K562 (cell line): ENCODE data around the gene NMT1. TPM values are rescaled to one million over a fixed set of nuclear protein-coding genes. Genes with fewer than 3 reads are reported as not detected.

ENCODE experiments used
- ATF7 ChIP-seq: fragments of 450-650 bp; IDR thresholded peaks from 2 replicates; pipeline ENCODE4 v1.7.1; 2014; ENCODE audit warnings: mild to moderate bottlenecking, moderate library complexity
- CREM ChIP-seq: IDR thresholded peaks from 2 replicates; pipeline ENCODE4 v1.6.1; 2014; ENCODE audit warnings: antibody characterized with exemption, low read depth
- DIDO1 ChIP-seq: fragments of 450-650 bp; IDR thresholded peaks from 2 replicates; pipeline ENCODE4 v1.6.1; 2016; ENCODE audit warnings: low read depth, missing biosample characterization, missing genetic modification characterization
- FOS ChIP-seq: IDR thresholded peaks from 3 replicates; pipeline ENCODE4 v1.6.1; 2011; ENCODE audit not compliant: insufficient read length; ENCODE audit errors: extremely low read depth
- GATAD2A ChIP-seq: fragments of 450-650 bp; IDR thresholded peaks from 2 replicates; pipeline ENCODE4 v1.6.1; 2017
- HMG20A ChIP-seq: fragments of 450-650 bp; formaldehyde crosslinking; conservative IDR thresholded peaks from 2 replicates; pipeline ENCODE4 v1.4.0; 2020; ENCODE audit warnings: mild to moderate bottlenecking, mixed read lengths
- MAFK ChIP-seq: IDR thresholded peaks from 2 replicates; pipeline ENCODE4 v1.6.1; 2011; ENCODE audit warnings: low read length, improper control_type of control experiment
- MEF2A ChIP-seq: IDR thresholded peaks from 2 replicates; pipeline ENCODE4 v1.6.1; 2011; ENCODE audit warnings: low read depth, mild to moderate bottlenecking, low read length, moderate library complexity; ENCODE audit not compliant: control insufficient read depth
- PML ChIP-seq: IDR thresholded peaks from 2 replicates; pipeline ENCODE4 v1.6.1; 2012; ENCODE audit warnings: low read length, inconsistent platforms
- POU5F1 ChIP-seq: fragments of 150-350 bp; IDR thresholded peaks from 2 replicates; pipeline ENCODE4 v1.6.1; 2014; ENCODE audit warnings: borderline replicate concordance, low read length, low read depth, mild to moderate bottlenecking; ENCODE audit not compliant: partially characterized antibody
- RCOR1 ChIP-seq, 2 experiments: IDR thresholded peaks; 2 replicates each; pipeline ENCODE4 v1.6.1; 2012; ENCODE audit warnings: low read depth in 2 of 2, low read length in 2 of 2, borderline replicate concordance in 1 of 2, improper control_type of control experiment in 1 of 2
- RUNX1 ChIP-seq: sonication (generic); IDR thresholded peaks from 2 replicates; pipeline ENCODE4 v1.6.1; 2016; ENCODE audit warnings: antibody characterized with exemption, low read depth
- TAL1 ChIP-seq: fragments of 450-650 bp; IDR thresholded peaks from 2 replicates; pipeline ENCODE4 v1.6.1; 2016; ENCODE audit warnings: mild to moderate bottlenecking
- TRIM28 ChIP-seq: fragments of 450-650 bp; IDR thresholded peaks from 2 replicates; pipeline ENCODE4 v1.6.1; 2017
- polyA plus RNA-seq, 8 experiments: library from polyadenylated mRNA; depleted of rRNA in 4 of 8; stranded (reverse) in 5 of 8; unstranded in 3 of 8; fragments of >200 nt; fragmentation: Nextera tagmentation in 2 of 8; fragmentation: Illumina TruSeq in 1 of 8; extraction: Ambion mirVana in 2 of 8; extraction: Trizol in 1 of 8; gene quantifications; 2 replicates each; pipeline versions ENCODE4 v1.2.1 to v1.2.3, GENCODE V29; 2011 to 2014; ENCODE audit warnings: inconsistent platforms in 1 of 8, missing spikeins in 1 of 8
- total RNA-seq, 7 experiments: library from RNA; depleted of rRNA in 6 of 7; stranded (reverse); fragments of >200 nt in 6 of 7; fragmentation: Illumina TruSeq in 2 of 7; extraction: Trizol in 2 of 7; gene quantifications; 2 replicates each; pipeline versions ENCODE4 v1.2.1 to v1.2.3, GENCODE V29; 2011 to 2021; ENCODE audit warnings: low replicate concordance in 1 of 7
- TF ChIP-seq, protein P1 (sequence below), 3 experiments: IDR thresholded peaks in 2 of 3; conservative IDR thresholded peaks in 1 of 3; 2 replicates each; pipeline ENCODE4 v1.5.1; 2011 to 2012; ENCODE audit warnings: low read length in 3 of 3, mild to moderate bottlenecking in 3 of 3, control low read depth in 2 of 3, improper control_type of control experiment in 1 of 3, inconsistent platforms in 1 of 3, low read depth in 1 of 3, mixed read lengths in 1 of 3, moderate library complexity in 1 of 3; ENCODE audit not compliant: insufficient read depth in 2 of 3
- TF ChIP-seq, protein P2 (sequence below), 2 experiments: fragments of 450-650 bp in 1 of 2; IDR thresholded peaks; 2 replicates each; pipeline ENCODE4 v1.6.1; 2011 to 2017; ENCODE audit warnings: low read depth in 2 of 2, antibody characterized with exemption in 1 of 2, borderline replicate concordance in 1 of 2, low read length in 1 of 2, mild to moderate bottlenecking in 1 of 2, mixed read lengths in 1 of 2; ENCODE audit not compliant: control insufficient read depth in 1 of 2
- TF ChIP-seq, protein P3 (sequence below): sonication (generic); formaldehyde crosslinking; IDR thresholded peaks from 2 replicates; pipeline ENCODE4 v1.8.0; 2022; ENCODE audit warnings: mild to moderate bottlenecking, low read depth, missing genetic modification reagents
- TF ChIP-seq, protein P4 (sequence below), 2 experiments: fragments of 450-650 bp; conservative IDR thresholded peaks; 2 replicates each; pipeline ENCODE4 v1.6.1; 2017; ENCODE audit warnings: mild to moderate bottlenecking in 2 of 2, moderate library complexity in 2 of 2

Gene NMT1
- total and polyA plus RNA-seq, 9 of the 15 experiments (the other 6 are each of a cell fraction or from before 2014, with no cell fraction given): 86.7 to 569 (median 213) TPM

DNA sequence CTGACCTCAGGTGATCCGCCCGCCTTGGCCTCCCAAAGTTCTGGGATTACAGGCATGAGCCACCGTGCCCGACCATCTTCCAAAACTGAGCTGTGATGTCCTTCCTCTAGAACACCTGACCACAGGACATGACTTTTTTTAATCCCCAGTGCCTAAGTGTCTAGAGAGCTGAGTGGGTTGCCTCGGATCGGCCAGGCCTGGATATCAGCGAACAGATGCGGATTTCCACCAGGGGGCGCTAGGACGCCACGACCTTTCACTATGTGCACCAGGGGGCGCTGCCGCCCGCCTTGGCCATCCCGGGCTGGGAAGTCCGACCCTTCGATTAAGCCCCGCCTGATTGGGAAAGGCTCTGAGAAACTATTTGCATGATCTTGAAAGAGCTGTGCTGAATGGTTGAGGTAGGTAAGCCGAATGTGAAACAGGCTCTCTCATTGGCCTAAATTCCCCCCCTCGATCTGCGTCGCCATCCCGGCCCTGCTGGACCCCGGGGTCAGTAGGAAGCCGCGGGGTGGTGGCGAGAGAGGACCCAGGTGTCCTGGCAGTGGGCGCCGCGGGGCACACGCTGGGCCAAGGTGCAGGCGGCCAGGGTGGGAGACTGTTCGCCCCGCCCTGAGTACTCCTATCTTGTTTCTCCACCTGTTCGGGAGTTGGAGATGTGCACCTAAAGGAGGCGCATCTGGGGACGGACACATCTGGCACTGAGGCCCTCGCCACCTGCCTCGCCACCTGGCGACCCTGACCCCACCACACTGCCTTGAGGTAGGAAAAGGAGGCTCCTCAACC lies 74.3 kb downstream of the NMT1 start, which contains the start of gene ACBD4 (continued):
- no peak for TF ChIP-seq MAFK
- TF ChIP-seq, protein P1, sequence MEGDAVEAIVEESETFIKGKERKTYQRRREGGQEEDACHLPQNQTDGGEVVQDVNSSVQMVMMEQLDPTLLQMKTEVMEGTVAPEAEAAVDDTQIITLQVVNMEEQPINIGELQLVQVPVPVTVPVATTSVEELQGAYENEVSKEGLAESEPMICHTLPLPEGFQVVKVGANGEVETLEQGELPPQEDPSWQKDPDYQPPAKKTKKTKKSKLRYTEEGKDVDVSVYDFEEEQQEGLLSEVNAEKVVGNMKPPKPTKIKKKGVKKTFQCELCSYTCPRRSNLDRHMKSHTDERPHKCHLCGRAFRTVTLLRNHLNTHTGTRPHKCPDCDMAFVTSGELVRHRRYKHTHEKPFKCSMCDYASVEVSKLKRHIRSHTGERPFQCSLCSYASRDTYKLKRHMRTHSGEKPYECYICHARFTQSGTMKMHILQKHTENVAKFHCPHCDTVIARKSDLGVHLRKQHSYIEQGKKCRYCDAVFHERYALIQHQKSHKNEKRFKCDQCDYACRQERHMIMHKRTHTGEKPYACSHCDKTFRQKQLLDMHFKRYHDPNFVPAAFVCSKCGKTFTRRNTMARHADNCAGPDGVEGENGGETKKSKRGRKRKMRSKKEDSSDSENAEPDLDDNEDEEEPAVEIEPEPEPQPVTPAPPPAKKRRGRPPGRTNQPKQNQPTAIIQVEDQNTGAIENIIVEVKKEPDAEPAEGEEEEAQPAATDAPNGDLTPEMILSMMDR (IDR thresholded peaks at IDR 0.05 in 2 of 3, conservative IDR thresholded peaks at IDR 0.05 in 1 of 3; ENCODE audit: insufficient read depth in 2 of 3, low read depth in 1 of 3, low read length in 3 of 3): peak; percentile 100
- peak; percentile 67 for TF ChIP-seq CREM
- TF ChIP-seq ATF7: peak; percentile 84
- TF ChIP-seq MEF2A: no peak
- peak in 1 of 2 experiments; percentile 80; a peak in 3 of 4 replicates for TF ChIP-seq RCOR1 (IDR thresholded peaks at IDR 0.05; ENCODE audit: borderline replicate concordance in 1 of 2, low read depth in 2 of 2, low read length in 2 of 2)
- peak; percentile 83 for TF ChIP-seq FOS
- TF ChIP-seq, protein P2, sequence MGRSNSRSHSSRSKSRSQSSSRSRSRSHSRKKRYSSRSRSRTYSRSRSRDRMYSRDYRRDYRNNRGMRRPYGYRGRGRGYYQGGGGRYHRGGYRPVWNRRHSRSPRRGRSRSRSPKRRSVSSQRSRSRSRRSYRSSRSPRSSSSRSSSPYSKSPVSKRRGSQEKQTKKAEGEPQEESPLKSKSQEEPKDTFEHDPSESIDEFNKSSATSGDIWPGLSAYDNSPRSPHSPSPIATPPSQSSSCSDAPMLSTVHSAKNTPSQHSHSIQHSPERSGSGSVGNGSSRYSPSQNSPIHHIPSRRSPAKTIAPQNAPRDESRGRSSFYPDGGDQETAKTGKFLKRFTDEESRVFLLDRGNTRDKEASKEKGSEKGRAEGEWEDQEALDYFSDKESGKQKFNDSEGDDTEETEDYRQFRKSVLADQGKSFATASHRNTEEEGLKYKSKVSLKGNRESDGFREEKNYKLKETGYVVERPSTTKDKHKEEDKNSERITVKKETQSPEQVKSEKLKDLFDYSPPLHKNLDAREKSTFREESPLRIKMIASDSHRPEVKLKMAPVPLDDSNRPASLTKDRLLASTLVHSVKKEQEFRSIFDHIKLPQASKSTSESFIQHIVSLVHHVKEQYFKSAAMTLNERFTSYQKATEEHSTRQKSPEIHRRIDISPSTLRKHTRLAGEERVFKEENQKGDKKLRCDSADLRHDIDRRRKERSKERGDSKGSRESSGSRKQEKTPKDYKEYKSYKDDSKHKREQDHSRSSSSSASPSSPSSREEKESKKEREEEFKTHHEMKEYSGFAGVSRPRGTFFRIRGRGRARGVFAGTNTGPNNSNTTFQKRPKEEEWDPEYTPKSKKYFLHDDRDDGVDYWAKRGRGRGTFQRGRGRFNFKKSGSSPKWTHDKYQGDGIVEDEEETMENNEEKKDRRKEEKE (IDR thresholded peaks at IDR 0.05; ENCODE audit: borderline replicate concordance in 1 of 2, control insufficient read depth in 1 of 2, low read depth in 2 of 2, low read length in 1 of 2): no peak
- TF ChIP-seq, protein P3, sequence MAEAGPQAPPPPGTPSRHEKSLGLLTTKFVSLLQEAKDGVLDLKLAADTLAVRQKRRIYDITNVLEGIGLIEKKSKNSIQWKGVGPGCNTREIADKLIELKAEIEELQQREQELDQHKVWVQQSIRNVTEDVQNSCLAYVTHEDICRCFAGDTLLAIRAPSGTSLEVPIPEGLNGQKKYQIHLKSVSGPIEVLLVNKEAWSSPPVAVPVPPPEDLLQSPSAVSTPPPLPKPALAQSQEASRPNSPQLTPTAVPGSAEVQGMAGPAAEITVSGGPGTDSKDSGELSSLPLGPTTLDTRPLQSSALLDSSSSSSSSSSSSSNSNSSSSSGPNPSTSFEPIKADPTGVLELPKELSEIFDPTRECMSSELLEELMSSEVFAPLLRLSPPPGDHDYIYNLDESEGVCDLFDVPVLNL (CRISPR knock-in tag): no peak
- no peak for TF ChIP-seq DIDO1
- TF ChIP-seq RUNX1: no peak
- peak; percentile 14; the same call in 1 of the 2 replicates for TF ChIP-seq TRIM28
- peak; percentile 44; the same call in 1 of the 2 replicates for TF ChIP-seq GATAD2A
- peak; percentile 54; the same call in 1 of the 2 replicates for TF ChIP-seq PML
- TF ChIP-seq HMG20A (CRISPR knock-in tag): no peak
- TF ChIP-seq TAL1: peak; percentile 82
- TF ChIP-seq POU5F1: no peak
- TF ChIP-seq, protein P4, sequence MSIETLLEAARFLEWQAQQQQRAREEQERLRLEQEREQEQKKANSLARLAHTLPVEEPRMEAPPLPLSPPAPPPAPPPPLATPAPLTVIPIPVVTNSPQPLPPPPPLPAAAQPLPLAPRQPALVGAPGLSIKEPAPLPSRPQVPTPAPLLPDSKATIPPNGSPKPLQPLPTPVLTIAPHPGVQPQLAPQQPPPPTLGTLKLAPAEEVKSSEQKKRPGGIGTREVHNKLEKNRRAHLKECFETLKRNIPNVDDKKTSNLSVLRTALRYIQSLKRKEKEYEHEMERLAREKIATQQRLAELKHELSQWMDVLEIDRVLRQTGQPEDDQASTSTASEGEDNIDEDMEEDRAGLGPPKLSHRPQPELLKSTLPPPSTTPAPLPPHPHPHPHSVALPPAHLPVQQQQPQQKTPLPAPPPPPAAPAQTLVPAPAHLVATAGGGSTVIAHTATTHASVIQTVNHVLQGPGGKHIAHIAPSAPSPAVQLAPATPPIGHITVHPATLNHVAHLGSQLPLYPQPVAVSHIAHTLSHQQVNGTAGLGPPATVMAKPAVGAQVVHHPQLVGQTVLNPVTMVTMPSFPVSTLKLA (conservative IDR thresholded peaks at IDR 0.05): peak in 1 of 2 experiments; percentile 52; a peak in 1 of 4 replicates
